Tibial nerve (tissue), 3 donors: Measurements from ENCODE around the gene PCDH12.

Experiments used
- EP300 ChIP-seq, 2 donors: sonication (generic); formaldehyde crosslinking; IDR thresholded peaks; one replicate each; pipeline ENCODE4 v1.6.1; 2017; ENCODE audit warnings: antibody characterized with exemption in 2 of 2, mild to moderate bottlenecking in 1 of 2
- POLR2A ChIP-seq, 2 donors: fragments of 450-650 bp; IDR thresholded peaks; one replicate each; pipeline ENCODE4 v1.6.1; 2017; ENCODE audit warnings: antibody characterized with exemption in 2 of 2, mild to moderate bottlenecking in 2 of 2, moderate library complexity in 2 of 2

- no peak for TF ChIP-seq EP300 (IDR thresholded peaks at IDR 0.05)
- TF ChIP-seq POLR2A (IDR thresholded peaks at IDR 0.05), result no peak
Measured at GRCh38 chr5:141906972-141907371, 51.0 kb downstream of the PCDH12 start.
